SK-N-SH treated with all-trans-retinoic acid at 6 μM for 48 hours (cell line): Measurements from ENCODE around the gene IYD.

Experiments
- BACH2 ChIP-seq: fragments of 250-450 bp; sonication (Bioruptor Pico); IDR thresholded peaks from 2 replicates; pipeline ENCODE4 v1.9.0; 2021; ENCODE audit warnings: mild to moderate bottlenecking, borderline replicate concordance
- RARB ChIP-seq: fragments of 250-450 bp; sonication (Bioruptor Pico); IDR thresholded peaks from 2 replicates; pipeline ENCODE4 v1.8.0; 2021; ENCODE audit warnings: mild to moderate bottlenecking, moderate library complexity
- TCF4 ChIP-seq: fragments of 250-450 bp; sonication (Bioruptor Pico); IDR thresholded peaks from 2 replicates; pipeline ENCODE4 v1.8.0; 2021; ENCODE audit warnings: mild to moderate bottlenecking, moderate library complexity, borderline replicate concordance
- ZNF70 ChIP-seq: fragments of 450-650 bp; formaldehyde crosslinking; IDR thresholded peaks from 2 replicates; pipeline ENCODE4 v1.5.0; 2020; ENCODE audit warnings: mild to moderate bottlenecking, moderate library complexity
- TF ChIP-seq, protein P1 (sequence below): fragments of 250-450 bp; sonication (Bioruptor Pico); IDR thresholded peaks from 2 replicates; pipeline ENCODE4 v1.5.1; 2020; ENCODE audit warnings: low read depth, mild to moderate bottlenecking, moderate library complexity
- TF ChIP-seq, protein P2 (sequence below): fragments of 250-450 bp; sonication (Bioruptor Pico); IDR thresholded peaks from 2 replicates; pipeline ENCODE4 v1.8.0; 2021; ENCODE audit warnings: low read depth, mild to moderate bottlenecking, moderate library complexity, borderline replicate concordance

DNA sequence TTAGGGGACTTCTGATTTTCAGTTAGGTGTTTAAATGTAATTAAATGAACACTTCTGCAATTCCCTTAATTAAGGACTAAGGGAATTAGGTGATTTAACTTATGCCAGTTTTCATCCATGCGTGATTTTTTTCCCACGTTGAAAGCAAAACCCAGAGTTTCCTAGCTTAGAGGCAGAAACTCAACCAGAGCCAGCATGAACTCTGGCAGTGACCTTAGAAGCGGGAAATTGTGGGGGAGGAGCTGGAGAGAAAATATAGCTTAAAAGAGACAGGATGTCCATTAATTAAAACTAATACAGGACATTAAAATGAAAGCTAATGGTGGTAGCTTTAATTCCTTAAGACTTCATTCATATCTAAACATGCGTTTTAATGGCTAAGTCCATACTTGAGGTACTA is 41.6 kb downstream of the IYD start:
- no peak for TF ChIP-seq BACH2 (CRISPR knock-in tag)
- no peak for TF ChIP-seq TCF4 (CRISPR knock-in tag)
- TF ChIP-seq ZNF70 (CRISPR knock-in tag): no peak
- TF ChIP-seq, protein P1, sequence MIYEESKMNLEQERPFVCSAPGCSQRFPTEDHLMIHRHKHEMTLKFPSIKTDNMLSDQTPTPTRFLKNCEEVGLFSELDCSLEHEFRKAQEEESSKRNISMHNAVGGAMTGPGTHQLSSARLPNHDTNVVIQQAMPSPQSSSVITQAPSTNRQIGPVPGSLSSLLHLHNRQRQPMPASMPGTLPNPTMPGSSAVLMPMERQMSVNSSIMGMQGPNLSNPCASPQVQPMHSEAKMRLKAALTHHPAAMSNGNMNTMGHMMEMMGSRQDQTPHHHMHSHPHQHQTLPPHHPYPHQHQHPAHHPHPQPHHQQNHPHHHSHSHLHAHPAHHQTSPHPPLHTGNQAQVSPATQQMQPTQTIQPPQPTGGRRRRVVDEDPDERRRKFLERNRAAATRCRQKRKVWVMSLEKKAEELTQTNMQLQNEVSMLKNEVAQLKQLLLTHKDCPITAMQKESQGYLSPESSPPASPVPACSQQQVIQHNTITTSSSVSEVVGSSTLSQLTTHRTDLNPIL (CRISPR knock-in tag): no peak
- TF ChIP-seq, protein P2, sequence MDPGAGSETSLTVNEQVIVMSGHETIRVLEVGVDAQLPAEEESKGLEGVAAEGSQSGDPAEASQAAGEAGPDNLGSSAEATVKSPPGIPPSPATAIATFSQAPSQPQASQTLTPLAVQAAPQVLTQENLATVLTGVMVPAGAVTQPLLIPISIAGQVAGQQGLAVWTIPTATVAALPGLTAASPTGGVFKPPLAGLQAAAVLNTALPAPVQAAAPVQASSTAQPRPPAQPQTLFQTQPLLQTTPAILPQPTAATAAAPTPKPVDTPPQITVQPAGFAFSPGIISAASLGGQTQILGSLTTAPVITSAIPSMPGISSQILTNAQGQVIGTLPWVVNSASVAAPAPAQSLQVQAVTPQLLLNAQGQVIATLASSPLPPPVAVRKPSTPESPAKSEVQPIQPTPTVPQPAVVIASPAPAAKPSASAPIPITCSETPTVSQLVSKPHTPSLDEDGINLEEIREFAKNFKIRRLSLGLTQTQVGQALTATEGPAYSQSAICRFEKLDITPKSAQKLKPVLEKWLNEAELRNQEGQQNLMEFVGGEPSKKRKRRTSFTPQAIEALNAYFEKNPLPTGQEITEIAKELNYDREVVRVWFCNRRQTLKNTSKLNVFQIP (CRISPR knock-in tag): no peak
- TF ChIP-seq RARB (CRISPR knock-in tag): no peak
